HepG2 (cell line): Measurements from ENCODE around the gene HYPK. TPM values are rescaled to one million over a fixed set of nuclear protein-coding genes. Genes with fewer than 3 reads are reported as not detected.

ENCODE experiments used
- CHCHD3 ChIP-seq: sonication (generic); formaldehyde crosslinking; IDR thresholded peaks from 2 replicates; pipeline ENCODE4 v1.8.0; 2022; ENCODE audit warnings: mild to moderate bottlenecking, missing genetic modification reagents, moderate library complexity
- GATAD1 ChIP-seq: IDR thresholded peaks from 2 replicates; pipeline ENCODE4 v1.6.1; 2016; ENCODE audit warnings: missing genetic modification reagents, missing compliant biosample characterization
- SIN3A ChIP-seq: IDR thresholded peaks from 2 replicates; pipeline ENCODE4 v1.6.1; 2011; ENCODE audit warnings: low read depth, mild to moderate bottlenecking, control low read depth, low read length, borderline replicate concordance
- SMC3 ChIP-seq: IDR thresholded peaks from 2 replicates; pipeline ENCODE4 v1.6.1; 2011; ENCODE audit warnings: low read length, improper control_type of control experiment
- SP1 ChIP-seq, 2 experiments: fragments of 450-650 bp in 1 of 2; sonication (generic) in 1 of 2; formaldehyde crosslinking in 1 of 2; IDR thresholded peaks; 2 replicates each; pipeline versions ENCODE4 v1.4.0 to v1.6.1; 2016 to 2020; ENCODE audit warnings: missing genetic modification reagents in 1 of 2
- YEATS4 ChIP-seq: sonication (generic); formaldehyde crosslinking; IDR thresholded peaks from 2 replicates; pipeline ENCODE4 v1.4.0; 2020; ENCODE audit warnings: missing genetic modification reagents, borderline replicate concordance
- ZNF263 ChIP-seq: sonication (generic); formaldehyde crosslinking; IDR thresholded peaks from 2 replicates; pipeline ENCODE4 v1.4.0; 2020; ENCODE audit warnings: missing genetic modification reagents
- ZNF652 ChIP-seq: IDR thresholded peaks from 2 replicates; pipeline ENCODE4 v1.6.1; 2016; ENCODE audit warnings: low read depth, borderline replicate concordance
- ZNF672 ChIP-seq: sonication (generic); formaldehyde crosslinking; IDR thresholded peaks from 2 replicates; pipeline ENCODE4 v1.8.1; 2022; ENCODE audit warnings: missing genetic modification reagents
- polyA plus RNA-seq, 8 experiments: library from polyadenylated mRNA; depleted of rRNA in 3 of 8; stranded (reverse) in 7 of 8; unstranded in 1 of 8; fragments of >200 nt; fragmentation: Illumina TruSeq in 4 of 8; extraction: Trizol in 4 of 8; gene quantifications; 2 replicates each; pipeline versions ENCODE4 v1.2.1 to v1.2.3, GENCODE V29; 2011 to 2016; ENCODE audit warnings: low read depth in 4 of 8, missing spikeins in 1 of 8, mixed read lengths in 1 of 8; ENCODE audit not compliant: insufficient read depth in 1 of 8
- total RNA-seq, 5 experiments: library from RNA; depleted of rRNA; stranded (reverse); fragments of >200 nt; fragmentation: Illumina TruSeq; extraction: Trizol; gene quantifications; 2 replicates each; pipeline ENCODE4 v1.2.3, GENCODE V29; 2016; ENCODE audit warnings: low read depth in 1 of 5
- TF ChIP-seq, protein P1 (sequence below): sonication (generic); formaldehyde crosslinking; IDR thresholded peaks from 2 replicates; pipeline ENCODE4 v1.5.0; 2020; ENCODE audit warnings: mild to moderate bottlenecking, missing genetic modification reagents, borderline replicate concordance
- TF ChIP-seq, protein P2 (sequence below): sonication (generic); IDR thresholded peaks from 2 replicates; pipeline ENCODE4 v1.6.1; 2016; ENCODE audit warnings: low read depth, borderline replicate concordance
- TF ChIP-seq, protein P3 (sequence below): sonication (generic); formaldehyde crosslinking; conservative IDR thresholded peaks from 2 replicates; pipeline ENCODE4 v1.4.0; 2020; ENCODE audit warnings: missing genetic modification reagents
- TF ChIP-seq, protein P4 (sequence below): sonication (generic); formaldehyde crosslinking; IDR thresholded peaks from 2 replicates; pipeline ENCODE4 v1.5.0; 2020; ENCODE audit warnings: missing genetic modification reagents
- TF ChIP-seq, protein P5 (sequence below): sonication (generic); formaldehyde crosslinking; IDR thresholded peaks from 2 replicates; pipeline ENCODE4 v1.4.0; 2020; ENCODE audit warnings: missing genetic modification reagents

HYPK gene
- total and polyA plus RNA-seq, 2 of the 13 experiments (the other 11 are each of a cell fraction or from before 2014, with no cell fraction given) = 13.5 to 16.5 TPM

DNA sequence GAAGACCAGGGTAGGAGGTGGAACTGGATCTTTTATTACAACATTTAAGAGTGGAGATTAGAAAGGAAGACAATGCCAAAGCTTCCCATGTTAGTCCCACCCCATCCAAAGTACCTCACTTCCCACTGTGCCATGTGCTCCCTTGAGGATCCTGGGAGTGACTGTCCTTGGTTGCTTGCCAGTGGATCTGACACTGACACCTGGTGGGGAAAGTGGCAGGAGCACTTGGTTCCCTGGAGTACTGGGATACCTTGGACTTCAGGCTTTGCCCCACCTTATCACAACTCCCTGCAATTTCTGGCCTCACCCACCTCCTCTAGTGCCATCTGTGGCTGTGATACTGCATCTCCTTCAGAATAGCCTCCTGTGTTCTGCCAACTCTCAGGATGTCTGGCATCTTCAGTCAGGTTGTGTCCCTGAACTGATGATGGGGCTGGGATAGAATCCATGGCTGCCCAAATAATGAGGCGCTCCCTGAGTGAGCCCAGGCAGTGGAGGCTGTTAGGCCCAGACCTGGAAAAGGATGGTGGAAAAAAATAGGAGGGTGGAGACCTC, 24.9 kb upstream of the HYPK start (continued):
- TF ChIP-seq, protein P1, sequence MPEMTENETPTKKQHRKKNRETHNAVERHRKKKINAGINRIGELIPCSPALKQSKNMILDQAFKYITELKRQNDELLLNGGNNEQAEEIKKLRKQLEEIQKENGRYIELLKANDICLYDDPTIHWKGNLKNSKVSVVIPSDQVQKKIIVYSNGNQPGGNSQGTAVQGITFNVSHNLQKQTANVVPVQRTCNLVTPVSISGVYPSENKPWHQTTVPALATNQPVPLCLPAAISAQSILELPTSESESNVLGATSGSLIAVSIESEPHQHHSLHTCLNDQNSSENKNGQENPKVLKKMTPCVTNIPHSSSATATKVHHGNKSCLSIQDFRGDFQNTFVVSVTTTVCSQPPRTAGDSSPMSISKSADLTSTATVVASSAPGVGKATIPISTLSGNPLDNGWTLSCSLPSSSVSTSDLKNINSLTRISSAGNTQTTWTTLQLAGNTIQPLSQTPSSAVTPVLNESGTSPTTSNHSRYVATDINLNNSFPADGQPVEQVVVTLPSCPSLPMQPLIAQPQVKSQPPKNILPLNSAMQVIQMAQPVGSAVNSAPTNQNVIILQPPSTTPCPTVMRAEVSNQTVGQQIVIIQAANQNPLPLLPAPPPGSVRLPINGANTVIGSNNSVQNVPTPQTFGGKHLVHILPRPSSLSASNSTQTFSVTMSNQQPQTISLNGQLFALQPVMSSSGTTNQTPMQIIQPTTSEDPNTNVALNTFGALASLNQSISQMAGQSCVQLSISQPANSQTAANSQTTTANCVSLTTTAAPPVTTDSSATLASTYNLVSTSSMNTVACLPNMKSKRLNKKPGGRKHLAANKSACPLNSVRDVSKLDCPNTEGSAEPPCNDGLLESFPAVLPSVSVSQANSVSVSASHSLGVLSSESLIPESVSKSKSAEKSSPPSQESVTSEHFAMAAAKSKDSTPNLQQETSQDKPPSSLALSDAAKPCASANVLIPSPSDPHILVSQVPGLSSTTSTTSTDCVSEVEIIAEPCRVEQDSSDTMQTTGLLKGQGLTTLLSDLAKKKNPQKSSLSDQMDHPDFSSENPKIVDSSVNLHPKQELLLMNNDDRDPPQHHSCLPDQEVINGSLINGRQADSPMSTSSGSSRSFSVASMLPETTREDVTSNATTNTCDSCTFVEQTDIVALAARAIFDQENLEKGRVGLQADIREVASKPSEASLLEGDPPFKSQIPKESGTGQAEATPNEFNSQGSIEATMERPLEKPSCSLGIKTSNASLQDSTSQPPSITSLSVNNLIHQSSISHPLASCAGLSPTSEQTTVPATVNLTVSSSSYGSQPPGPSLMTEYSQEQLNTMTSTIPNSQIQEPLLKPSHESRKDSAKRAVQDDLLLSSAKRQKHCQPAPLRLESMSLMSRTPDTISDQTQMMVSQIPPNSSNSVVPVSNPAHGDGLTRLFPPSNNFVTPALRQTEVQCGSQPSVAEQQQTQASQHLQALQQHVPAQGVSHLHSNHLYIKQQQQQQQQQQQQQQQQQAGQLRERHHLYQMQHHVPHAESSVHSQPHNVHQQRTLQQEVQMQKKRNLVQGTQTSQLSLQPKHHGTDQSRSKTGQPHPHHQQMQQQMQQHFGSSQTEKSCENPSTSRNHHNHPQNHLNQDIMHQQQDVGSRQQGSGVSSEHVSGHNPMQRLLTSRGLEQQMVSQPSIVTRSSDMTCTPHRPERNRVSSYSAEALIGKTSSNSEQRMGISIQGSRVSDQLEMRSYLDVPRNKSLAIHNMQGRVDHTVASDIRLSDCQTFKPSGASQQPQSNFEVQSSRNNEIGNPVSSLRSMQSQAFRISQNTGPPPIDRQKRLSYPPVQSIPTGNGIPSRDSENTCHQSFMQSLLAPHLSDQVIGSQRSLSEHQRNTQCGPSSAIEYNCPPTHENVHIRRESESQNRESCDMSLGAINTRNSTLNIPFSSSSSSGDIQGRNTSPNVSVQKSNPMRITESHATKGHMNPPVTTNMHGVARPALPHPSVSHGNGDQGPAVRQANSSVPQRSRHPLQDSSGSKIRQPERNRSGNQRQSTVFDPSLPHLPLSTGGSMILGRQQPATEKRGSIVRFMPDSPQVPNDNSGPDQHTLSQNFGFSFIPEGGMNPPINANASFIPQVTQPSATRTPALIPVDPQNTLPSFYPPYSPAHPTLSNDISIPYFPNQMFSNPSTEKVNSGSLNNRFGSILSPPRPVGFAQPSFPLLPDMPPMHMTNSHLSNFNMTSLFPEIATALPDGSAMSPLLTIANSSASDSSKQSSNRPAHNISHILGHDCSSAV = no peak
- TF ChIP-seq, protein P2, sequence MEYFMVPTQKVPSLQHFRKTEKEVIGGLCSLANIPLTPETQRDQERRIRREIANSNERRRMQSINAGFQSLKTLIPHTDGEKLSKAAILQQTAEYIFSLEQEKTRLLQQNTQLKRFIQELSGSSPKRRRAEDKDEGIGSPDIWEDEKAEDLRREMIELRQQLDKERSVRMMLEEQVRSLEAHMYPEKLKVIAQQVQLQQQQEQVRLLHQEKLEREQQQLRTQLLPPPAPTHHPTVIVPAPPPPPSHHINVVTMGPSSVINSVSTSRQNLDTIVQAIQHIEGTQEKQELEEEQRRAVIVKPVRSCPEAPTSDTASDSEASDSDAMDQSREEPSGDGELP = no peak
- TF ChIP-seq, protein P3, sequence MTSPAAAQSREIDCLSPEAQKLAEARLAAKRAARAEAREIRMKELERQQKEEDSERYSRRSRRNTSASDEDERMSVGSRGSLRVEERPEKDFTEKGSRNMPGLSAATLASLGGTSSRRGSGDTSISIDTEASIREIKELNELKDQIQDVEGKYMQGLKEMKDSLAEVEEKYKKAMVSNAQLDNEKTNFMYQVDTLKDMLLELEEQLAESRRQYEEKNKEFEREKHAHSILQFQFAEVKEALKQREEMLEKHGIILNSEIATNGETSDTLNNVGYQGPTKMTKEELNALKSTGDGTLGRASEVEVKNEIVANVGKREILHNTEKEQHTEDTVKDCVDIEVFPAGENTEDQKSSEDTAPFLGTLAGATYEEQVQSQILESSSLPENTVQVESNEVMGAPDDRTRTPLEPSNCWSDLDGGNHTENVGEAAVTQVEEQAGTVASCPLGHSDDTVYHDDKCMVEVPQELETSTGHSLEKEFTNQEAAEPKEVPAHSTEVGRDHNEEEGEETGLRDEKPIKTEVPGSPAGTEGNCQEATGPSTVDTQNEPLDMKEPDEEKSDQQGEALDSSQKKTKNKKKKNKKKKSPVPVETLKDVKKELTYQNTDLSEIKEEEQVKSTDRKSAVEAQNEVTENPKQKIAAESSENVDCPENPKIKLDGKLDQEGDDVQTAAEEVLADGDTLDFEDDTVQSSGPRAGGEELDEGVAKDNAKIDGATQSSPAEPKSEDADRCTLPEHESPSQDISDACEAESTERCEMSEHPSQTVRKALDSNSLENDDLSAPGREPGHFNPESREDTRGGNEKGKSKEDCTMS = no peak
- TF ChIP-seq, protein P4, sequence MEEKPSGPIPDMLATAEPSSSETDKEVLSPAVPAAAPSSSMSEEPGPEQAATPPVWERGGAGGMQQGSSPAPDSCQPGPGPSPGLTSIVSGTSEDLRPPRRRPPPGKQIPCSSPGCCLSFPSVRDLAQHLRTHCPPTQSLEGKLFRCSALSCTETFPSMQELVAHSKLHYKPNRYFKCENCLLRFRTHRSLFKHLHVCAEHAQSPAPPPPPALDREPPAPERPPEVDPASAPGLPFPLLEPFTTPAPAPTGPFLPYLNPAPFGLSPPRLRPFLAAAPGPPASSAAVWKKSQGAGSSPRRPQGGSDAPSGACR (CRISPR knock-in tag) = peak; percentile 4; the same call in 1 of the 2 replicates
- TF ChIP-seq SMC3 (peak; percentile 53; the same call in 1 of the 2 replicates), CHCHD3 (CRISPR knock-in tag) (no peak), ZNF672 (CRISPR knock-in tag) (no peak), GATAD1 (peak; percentile 51; the same call in 1 of the 2 replicates), ZNF652 (CRISPR knock-in tag) (0 out of 2 replicates have a peak, but pooled peaks have one; percentile 23), SIN3A (peak; percentile 41; the same call in 1 of the 2 replicates), ZNF263 (peak; percentile 77), SP1 (IDR thresholded peaks at IDR 0.05) (no peak), SP1 (CRISPR knock-in tag; IDR thresholded peaks at IDR 0.05) (no peak), YEATS4 (CRISPR knock-in tag) (0 out of 2 replicates have a peak, but pooled peaks have one; percentile 21)
- TF ChIP-seq, protein P5, sequence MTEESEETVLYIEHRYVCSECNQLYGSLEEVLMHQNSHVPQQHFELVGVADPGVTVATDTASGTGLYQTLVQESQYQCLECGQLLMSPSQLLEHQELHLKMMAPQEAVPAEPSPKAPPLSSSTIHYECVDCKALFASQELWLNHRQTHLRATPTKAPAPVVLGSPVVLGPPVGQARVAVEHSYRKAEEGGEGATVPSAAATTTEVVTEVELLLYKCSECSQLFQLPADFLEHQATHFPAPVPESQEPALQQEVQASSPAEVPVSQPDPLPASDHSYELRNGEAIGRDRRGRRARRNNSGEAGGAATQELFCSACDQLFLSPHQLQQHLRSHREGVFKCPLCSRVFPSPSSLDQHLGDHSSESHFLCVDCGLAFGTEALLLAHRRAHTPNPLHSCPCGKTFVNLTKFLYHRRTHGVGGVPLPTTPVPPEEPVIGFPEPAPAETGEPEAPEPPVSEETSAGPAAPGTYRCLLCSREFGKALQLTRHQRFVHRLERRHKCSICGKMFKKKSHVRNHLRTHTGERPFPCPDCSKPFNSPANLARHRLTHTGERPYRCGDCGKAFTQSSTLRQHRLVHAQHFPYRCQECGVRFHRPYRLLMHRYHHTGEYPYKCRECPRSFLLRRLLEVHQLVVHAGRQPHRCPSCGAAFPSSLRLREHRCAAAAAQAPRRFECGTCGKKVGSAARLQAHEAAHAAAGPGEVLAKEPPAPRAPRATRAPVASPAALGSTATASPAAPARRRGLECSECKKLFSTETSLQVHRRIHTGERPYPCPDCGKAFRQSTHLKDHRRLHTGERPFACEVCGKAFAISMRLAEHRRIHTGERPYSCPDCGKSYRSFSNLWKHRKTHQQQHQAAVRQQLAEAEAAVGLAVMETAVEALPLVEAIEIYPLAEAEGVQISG (CRISPR knock-in tag) = peak; percentile 62
